Left lobe of liver (tissue), 2 donors: Measurements from ENCODE around the gene DENND1A. TPM values are rescaled to one million over a fixed set of nuclear protein-coding genes. Genes with fewer than 3 reads are reported as not detected.
"Not testable (repeated sequence)": the region's sequence is repeated elsewhere in the genome, so short reads cannot be mapped to it uniquely, and the experiment has no call there.

ENCODE experiments used
- ATAC-seq: fragments of 200-7000 bp; cut with Tn5 transposase; one replicate; pipeline ENCODE4 v1.9.1; 2020; ENCODE audit warnings: mild to moderate bottlenecking, moderate library complexity
- DNase-seq: peaks from one replicate; pipeline ENCODE4 v3.0.0-alpha.2; 2020; ENCODE audit warnings: low spot score
- total RNA-seq: library from RNA; stranded (reverse); gene quantifications from one replicate; pipeline ENCODE4 v1.2.1, GENCODE V29; 2021
- donor health status: DM: no; HTN: no; CAD: no; lungs with moderate emphysema.
- donor health status: DM: no; HTN: yes; CAD: no.

DENND1A gene
- total RNA-seq, 1 donor from 2014 or later: 15.5 TPM

DNA sequence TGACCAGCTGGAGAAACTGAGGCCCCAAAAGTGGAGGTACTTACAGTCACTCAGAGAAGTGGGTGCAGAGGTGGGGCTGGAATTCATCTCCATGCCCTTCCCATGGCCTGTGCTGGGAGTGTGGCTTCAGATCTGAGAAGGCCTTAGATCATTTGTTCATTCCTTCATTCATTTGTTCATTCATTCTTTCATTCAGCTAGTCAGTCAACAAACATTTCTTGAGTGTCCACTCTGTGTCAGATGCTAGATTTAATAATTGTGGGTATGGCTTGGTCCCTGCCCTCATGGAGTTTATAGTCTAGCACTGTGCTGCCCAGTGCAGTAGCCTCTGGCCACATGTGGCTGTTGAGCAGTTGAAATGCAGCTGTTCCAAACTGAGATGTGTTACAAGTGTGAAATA lies 593.0 kb downstream of the DENND1A start:
- ATAC-seq: no peak
- no peak for DNase-seq

DNA sequence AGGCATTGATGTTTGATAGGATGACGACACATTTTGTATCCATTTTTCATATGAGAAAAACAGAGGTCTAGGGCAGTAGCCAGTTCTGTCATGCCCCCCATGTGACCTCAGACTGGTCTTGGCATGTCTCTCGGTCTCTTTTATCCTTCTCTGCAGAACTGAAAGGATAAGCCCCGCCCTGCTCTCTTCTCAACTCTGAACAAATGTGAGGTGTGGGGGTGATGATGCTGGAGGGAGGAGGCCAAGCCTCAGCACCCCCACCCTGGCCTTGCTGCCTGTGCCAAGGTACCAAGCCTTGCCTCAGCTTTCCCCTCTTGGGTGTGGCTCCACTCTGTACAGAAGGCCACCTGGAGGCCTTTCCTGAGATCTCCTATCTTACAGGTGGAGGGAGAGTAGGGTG lies 593.5 kb downstream of the DENND1A start:
- ATAC-seq: no peak
- no peak for DNase-seq

- ATAC-seq (no peak), DNase-seq (no peak)
Observed at GRCh38 chr9:123335986-123336329, 594.0 kb downstream of the DENND1A start.

- DNase-seq (no peak), ATAC-seq (no peak)
Observed at GRCh38 chr9:123335193-123335985, 594.5 kb downstream of the DENND1A start.

GRCh38 chr9:123334639-123335038 lies 595.3 kb downstream of the DENND1A start:
- DNase-seq (no peak), ATAC-seq (no peak)

DNA sequence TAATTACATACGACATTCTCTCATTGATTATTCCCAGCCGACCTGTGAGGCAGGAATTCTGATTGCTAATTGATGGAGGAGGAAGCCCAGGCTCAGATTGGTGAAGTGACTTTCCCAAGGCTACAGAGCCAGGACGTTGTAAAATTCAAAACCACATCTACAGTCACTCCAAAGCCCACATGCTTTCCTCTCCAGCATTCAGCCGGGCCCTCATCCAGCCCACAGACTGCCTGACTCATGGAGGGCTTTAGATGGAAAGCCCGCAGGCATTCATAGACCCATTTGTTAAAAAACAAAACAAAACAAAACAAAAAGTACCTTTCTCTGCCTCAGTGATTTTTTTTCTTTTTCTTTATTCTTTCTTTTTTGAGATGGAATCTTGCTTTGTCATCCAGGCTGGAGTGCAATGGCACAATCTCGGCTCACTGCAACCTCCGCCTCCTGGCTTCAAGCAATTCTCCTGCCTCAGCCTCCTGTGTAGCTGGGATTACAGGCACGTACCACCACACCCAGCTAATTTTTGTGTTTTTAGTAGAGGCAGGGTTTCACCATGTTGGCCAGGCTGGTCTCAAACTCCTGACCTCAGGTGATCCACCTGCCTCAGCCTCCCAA lies 596.8 kb downstream of the DENND1A start:
- not testable (repeated sequence) for ATAC-seq, DNase-seq

GRCh38 chr9:123331346-123332060 lies 598.4 kb downstream of the DENND1A start:
- no peak for DNase-seq
- ATAC-seq: no peak

Other genes starting within 250 kb of the DENND1A start
- gene LHX2, start 81.6 kb upstream of the DENND1A start, total RNA-seq: 2.9 TPM